ENCODE measurements around the gene ACP7.
"Not testable (repeated sequence)": the region's sequence is repeated elsewhere in the genome, so short reads cannot be mapped to it uniquely, and the experiment has no call there.

The ACP7 gene, protein sequence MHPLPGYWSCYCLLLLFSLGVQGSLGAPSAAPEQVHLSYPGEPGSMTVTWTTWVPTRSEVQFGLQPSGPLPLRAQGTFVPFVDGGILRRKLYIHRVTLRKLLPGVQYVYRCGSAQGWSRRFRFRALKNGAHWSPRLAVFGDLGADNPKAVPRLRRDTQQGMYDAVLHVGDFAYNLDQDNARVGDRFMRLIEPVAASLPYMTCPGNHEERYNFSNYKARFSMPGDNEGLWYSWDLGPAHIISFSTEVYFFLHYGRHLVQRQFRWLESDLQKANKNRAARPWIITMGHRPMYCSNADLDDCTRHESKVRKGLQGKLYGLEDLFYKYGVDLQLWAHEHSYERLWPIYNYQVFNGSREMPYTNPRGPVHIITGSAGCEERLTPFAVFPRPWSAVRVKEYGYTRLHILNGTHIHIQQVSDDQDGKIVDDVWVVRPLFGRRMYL

DNA sequence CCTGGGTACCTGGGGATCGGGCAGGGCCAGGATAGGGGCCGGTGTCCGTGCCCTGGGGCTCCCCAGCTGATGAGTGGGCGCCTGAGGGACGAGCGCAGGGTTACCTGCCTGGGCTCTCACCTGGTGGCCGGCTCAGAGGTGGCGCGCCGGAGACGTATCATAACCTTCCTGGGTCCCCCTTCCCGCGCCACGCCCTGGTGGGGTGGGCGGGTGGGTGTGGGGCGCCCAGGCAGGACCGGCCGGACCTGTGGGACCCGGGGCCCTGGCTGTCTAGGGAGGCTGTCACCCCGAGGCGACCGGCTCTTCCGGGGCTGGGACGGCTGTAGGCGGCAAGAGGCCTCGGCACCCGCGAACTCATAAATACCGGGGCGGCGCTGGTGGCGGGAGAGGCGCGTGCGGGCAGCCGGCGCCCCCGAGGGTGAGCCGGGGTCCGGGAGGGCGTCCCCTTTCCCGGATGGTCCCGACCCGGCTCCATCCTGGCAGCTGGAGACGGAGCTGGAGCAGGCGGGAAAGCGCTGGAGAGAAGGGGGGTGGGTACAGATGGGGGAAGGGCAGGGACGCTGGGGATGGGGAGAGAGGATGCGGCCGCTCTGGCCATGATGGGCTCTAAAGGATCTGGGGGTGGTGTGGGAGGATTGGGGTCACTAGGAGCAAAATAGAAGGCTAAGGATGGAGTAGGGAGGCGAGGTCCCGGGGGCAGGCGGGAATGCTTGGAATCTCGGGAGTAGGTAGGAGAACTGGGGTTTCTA, at the start of gene ACP7:
Gene ACP7, plus strand, starts transcription at position 386 of the 749 bp plus-strand sequence. CDS start 902 bp downstream, outside the sequence.
- no peak for DNase-seq

DNA sequence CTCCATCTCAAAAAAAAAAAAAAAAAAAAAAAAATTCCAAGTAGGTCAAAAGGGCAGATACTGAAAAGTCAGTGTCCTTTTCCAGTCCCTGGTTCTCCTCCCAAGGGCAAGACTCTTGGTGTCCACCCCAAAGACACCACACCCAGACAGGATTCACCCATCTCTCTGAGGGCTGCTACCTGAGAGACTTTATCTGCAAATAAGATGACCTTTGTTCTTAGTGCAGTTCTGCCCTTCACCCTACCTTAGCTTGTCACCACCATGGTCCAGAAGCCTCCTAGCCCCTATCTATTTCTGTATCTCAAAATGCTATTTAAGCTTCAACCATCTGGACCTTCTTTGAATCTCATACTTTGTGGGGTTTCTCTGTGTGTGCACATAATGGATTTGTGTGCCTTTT, 47.6 kb upstream of the ACP7 start:
- no peak for DNase-seq

DNA sequence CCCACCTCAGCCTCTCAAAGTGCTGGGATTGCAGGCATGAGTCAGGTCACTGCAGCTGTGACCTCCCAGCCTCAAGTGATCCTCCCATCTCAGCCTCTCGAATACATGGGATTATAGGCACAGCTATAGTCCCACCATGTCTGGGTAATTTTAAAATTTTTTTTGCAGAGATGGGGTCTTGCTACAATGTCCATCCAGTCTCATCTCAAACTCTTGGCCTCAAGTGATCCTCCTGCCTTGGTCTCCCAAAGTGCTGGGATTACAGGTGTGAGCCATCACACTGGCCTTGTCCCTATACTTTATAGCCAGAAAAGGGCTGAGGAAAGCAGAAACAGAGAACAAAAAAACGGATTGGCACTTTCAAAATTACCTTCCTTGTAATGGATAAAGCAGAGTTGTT, 47.0 kb upstream of the ACP7 start:
- no peak for DNase-seq

DNA sequence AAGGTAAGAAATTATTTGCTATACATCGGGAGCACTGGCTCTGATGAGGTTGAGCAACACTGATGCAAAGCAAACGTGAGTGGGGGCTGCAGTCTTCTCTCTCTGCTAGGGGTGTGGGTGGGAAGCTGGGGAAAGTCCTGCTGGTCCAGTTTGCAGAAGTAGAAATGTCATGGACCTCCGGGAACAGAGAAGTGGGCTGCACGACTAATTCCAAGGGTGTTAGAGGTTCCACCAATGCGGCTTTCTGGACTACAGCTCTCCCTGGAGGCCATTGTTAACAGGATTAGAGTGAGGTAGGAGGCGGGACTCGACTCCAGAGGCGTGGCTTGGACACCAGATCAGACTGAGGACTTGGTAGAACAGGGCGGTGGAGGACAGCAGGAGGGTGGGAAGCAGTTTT, 46.1 kb upstream of the ACP7 start:
- DNase-seq: no peak

DNA sequence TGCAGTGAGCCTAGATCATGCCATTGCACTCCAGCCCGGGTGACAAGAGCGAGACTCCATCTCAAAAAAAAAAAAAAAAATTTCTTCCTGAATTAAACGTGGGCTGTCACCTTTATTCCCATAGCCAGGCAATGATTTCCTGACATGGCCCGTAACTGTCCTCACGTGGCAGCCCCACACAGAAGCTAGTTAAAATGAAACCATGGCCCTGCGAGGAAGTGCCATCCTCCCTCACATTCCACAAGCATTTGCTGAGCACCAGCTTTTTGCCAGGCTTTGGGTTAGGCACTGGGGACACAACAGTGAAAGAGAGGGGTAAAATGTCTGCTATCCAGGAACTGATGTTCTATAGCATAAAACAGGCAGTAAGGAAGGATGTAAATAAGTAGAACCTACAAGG, 38.7 kb upstream of the ACP7 start:
- no peak for DNase-seq

DNA sequence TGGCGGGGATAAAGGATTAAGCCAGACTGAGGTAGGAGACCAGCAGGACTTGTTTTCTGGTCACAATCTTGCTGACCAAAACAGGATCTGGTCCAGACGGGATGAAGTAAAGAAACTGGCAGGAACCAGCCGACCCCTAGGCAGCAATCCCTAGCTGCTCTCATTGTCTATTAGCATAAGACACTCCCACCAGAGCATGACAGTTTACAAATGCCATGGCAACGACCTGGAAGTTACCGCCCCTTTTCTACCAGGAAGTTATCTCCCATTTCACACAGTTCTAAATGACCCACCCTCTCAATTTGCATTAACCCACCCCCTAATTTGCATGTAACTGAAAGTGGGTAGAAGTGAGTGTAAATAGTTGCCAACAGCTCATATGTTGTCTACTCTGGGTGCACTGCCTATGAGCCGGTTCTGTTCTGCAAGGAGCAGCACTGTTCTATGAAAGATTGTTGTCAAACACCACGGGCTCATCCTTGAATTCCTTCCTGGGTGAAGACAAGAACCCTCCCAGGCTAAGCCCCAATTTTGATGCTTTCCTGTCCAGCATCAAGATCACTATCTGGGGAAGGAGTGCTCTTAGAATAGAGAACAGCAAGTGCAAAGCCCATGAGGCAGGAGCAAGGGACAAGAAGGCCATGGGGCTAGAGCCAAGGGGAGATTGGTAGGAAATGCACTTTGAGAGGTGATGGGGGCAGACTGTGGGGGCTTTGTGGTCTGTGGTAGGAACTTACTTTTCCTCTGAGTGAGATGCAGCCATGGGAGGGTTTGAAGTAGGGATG, 37.9 kb upstream of the ACP7 start:
- DNase-seq: no peak

DNA sequence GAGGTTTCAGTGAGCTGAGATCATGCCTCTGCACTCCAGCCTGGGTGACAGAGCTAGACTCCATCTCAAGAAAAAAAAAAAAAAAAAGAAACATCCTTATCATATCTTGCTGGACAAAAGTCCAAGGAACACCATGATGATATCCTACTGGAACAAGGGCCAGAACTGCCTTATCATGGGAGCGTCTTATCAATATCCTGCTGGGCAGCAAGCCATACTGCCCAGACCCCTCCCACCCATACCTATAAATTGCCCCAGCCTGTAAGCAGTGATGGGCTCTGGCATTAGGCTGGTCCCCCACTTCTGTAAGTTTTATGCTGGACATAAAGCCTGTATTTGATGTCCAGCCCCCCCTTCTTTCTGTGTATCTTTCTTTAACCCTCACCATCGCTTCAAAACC, 37.1 kb upstream of the ACP7 start:
- DNase-seq: no peak

DNA sequence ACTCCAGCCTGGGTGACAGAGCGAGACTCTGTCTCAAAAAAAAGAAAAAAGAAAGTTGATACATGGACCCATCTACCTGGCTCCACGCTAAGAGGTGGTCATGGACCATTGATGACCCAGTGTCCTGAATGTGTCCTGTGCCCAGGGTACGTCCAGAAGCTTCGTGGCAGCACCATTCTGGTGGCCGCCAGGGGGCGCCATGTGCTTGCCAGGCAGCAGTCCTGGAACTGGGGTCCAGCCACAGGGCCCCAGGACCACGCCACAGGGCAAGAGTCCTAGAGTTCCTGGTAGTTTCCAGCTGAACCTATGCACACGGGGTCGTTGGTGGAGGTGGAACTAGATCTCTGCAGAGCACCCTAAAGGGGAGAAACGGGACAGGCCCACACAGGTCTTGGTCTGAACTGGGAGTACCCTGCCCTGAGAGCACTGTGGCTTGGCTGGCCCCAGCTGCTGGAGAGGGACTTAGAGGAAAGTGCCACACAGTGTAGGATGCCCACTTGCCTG, 31.9 kb upstream of the ACP7 start:
- DNase-seq: peak; percentile 55

DNA sequence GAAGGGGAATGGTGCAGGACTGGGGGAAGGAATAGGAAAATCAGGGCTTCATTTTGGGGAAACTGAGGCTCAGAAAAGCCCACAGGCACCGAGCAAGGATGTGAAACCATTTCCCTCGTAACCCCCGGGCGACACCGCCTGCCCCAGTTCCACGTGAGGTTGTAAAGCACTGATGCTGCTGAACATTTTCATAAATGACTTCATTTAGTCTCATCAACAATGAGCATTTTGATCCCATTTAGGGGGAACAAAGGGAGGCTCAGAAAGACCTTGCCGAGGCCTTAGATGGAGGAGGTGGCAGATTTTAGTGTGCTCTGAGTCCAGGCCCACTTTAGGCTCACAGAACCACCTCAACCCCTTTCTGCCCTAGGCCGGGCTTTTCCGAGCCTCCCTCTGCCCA, 31.3 kb upstream of the ACP7 start:
- no peak for DNase-seq

DNA sequence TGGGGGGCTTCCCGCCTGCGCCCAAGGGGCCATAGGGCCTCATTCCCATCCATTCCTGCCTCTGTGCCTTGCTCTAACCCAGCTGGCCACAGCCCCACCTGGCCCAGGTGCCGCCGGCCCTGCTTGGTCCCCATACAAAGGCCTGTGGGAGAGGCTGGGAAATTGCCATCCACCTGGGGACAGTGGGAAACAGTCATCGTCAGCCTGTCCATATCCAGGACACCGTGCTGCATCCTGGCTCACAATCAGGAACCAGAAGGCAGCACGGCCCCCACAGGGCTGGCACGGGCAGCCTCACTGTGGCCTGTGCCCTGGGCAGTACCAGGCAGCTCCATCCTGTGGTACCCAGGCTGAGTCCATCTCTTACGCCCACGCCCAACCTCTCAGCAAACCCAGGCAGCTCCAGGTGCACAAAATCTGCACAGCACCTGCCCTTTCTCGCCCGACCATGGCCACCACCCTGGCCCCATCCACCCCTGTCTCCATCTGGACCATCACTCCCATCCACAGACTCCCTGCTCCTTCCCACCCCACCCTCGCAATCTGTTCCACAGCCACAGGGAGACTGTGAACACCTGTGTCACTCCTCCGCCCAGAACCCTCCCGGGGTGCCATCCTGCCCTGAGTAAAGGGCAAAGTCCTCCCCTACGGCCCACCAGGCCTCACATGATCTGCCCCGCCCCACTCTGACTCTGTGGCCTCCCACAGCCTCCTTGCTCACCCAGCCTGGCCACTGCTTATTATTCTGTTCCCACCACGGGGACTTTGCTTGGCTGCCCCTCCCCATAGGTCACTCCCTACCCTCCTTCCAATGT, 30.7 kb upstream of the ACP7 start:
- DNase-seq: no peak

DNA sequence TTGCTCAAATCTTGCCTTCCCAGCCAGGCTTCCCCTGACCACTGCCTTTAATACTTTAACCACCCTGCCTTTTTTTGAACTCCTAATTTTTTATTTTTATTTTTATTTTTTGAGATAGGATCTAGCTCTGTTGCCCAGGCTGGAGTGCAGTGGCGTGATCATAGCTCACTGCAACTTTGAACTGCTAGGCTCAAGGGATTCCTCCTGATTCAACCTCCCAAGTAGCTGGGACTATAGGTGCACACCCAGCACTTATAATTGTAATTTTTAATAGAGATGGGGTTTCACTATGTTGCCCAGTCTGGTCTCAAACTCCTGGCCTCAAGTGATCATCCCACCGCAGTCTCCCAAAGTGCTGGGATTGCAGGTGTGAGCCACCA, 30.1 kb upstream of the ACP7 start:
- DNase-seq: no peak

DNA sequence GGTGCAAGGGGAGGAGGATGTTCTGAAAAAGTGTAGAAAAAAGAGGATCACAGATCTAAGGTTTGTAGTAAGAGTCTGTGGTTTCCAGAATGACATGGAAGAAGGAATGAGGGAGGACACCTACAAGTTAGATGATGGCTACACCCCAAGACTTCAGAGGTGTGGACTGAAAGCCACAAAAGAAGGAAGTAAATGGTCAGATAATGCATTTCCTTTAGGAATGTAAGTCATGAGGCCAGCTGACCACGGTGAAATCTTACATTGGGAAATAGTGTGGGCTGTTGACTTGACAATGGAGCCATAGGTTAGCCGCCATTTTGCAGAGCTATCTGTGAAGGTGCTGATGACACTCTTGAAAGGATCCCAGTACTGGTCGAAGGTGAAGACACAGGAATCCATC, 26.6 kb upstream of the ACP7 start:
- DNase-seq: no peak

DNA sequence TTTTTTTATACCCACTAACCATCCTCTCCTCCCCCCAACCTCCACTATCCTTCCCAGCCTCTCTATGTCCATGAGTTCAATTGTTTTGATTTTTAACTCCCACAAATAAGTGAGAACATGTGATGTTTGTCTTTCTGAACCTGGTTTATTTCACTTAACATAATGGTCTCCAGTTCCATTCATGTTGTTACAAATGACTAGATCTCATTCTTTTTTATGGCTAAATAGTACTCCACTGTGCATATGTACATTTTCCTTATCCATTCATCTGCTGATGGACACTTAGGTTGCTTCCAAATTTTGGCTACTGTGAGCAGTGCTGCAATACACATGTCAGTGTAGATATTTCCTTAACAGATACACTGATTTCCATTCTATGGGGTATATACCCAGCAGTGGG, 24.9 kb upstream of the ACP7 start:
- no peak for DNase-seq

DNA sequence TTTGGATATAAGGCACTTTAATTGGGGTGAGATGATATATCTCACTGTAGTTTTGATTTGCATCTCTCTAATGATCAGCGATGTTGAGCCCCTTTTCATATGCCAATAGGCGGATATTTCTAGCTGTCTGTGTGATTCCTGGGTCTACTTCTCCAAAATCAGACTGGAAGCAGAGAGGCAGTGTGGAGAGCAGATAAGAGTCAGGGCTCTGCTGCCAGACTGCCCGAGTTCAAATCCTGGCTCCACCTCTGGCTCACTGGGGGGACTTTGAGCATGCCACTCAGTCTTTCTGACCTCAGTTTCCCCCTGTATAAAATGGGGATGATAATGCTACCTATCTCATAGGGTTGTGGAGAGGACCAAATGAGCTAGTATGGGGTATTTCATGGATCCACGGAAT, 24.0 kb upstream of the ACP7 start:
- DNase-seq: no peak

DNA sequence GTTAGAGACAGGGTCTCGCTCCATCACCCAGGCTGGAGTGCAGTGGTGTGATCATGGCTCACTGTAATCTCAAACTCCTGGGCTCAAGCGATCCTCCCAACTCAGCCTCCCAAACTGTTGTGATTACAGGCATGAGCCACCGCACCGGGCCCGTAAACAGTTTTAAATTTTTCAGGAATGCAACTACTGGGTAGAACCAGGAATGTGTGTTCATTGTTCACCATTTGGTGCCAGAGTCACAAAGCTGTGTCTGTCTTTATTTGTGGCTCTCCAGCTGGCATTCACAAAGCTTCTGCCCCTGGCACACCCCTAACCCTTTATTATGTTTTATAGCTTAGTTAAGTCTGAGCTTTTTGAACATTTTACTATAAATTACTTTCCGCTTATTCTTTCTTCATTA, 19.8 kb upstream of the ACP7 start:
- DNase-seq: no peak

DNA sequence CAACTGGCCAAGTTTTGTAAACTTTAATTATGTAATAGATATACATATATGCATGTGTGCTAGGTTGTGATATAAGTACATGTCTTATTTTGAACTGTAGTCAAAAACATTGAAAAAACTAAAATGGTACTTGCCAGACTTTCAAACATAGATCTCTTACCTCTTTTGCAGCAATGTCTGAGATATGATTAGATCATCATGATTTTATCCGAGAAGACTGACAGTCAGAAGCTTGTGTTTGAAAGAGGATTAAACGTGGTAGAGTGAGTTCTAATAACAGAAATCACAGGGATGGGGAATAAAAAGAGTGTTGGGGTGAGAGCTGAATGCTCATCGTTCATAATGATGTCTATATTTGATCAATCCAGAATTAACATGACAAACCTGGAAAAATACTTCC, 18.2 kb upstream of the ACP7 start:
- no peak for DNase-seq

DNA sequence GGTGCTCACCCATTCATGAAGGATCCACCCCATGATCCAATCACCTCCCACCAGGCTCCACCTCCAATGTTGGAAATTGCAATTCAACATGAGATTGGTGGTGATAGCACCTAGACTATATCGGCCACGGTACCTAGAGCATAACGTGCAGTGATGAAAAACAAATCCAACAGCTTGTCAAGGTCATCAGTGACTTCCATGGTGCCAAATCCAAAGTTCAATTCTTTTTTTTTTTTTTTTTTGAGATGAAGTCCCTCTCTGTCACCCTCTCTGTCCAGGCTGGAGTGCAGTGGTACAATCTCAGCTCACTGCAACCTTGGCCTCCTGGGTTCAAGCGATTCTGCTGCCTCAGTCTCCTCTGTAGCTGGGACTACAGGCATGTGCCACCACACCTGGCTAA, 17.1 kb upstream of the ACP7 start:
- no peak for DNase-seq

DNA sequence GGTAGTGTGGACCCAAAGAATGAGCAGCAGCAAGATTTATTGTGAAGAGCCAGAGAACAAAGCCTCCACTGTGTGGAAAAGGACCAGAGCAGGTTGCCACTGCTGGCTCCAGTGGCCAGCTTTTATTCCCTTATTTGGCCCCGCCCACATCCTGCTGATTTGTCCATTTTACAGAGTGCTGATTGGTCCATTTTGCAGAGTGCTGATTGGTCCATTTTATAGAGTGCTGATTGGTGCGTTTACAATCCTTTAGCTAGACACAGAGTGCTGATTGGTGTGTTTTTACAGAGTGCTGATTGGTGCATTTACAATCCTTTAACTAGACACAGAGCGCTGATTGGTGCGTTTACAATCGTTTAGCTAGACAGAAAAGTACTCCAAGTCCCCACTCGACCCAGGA, 15.9 kb upstream of the ACP7 start:
- not testable (repeated sequence) for DNase-seq

DNA sequence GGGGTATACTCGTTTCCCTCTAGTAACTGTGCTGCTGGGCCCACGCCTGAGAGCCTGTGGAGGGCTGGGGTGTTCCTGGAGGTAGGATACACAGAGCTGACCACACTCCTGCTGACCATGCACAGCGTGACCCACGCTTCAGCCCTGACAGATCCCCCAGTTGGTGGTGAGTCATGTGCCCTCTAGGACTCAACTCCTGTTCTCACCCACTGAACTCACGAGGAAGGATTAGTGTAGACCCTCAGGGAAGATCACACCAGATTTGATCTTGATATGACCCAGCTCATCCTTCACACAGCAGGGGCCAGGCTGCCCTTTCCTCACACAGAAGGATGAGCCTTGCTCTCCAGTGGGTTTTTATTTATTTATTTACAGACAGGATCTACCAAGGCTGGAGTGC, 13.3 kb upstream of the ACP7 start:
- DNase-seq: no peak

DNA sequence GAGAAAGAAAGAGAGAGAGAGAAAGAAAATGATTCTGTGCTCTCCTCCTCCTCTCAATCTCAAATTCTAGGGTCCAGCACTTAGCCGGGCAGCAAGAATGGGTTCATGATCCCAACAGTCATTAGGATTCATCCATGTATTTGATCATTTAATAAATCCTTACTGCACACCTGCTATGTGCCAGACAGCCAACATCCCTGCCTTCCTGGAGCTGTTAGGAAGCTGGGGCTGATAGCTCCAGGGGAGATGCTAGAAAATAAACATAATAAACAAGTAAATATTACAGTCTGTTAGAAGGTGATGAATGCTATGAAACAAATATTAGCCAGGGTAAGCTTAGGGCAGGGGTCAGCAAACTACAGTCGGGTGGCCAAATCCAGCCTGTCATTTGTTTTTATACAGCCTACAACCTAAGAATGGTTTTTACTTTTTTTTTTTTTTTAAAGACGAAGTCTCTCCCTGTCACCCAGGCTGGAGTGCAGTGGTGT, 9.9 kb upstream of the ACP7 start:
- no peak for DNase-seq

DNA sequence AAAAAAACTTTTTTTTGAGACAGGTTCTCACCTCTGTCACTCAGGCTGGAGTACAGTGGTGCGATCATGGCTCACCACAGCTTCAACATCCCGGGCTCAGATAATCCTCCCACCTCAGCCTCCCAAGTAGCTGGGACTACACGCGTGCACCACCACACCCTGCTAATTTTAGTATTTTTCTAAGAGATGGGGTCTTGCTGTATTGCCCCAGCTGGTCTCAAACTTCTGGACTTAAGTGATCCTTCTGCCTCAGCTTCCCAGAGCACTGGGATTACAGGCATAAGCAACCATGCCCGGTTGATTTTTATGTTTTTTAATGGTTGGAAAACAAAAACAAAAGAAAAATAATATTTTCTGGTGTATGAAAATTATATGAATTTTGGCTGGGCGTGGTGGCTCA, 9.2 kb upstream of the ACP7 start:
- no peak for DNase-seq

DNA sequence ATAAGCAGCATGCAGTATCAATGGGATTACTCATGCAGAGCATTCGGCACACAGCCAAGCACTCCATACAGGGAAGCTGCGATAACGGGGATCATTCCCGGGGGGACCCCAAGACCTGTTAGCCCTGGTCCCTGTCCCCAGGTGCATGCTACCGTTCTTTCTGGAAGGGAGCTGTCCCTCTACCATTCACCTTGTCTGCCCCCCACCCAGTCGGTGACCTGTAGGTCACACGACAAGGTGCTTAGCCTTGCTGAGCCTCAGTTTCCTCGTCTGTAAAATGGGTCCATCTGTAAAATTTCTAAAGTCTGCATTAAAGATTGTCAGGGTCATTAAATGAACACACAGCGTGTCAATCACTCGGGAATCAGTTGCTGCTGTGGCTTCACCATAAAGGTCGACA, 6.8 kb upstream of the ACP7 start:
- DNase-seq: no peak

Data from activated CD4-positive, alpha-beta T cell treated with anti-CD3 and anti-CD28 coated beads for 1 hour (primary cell).